ENCODE measurements around the gene MDH1B.

Gene MDH1B

DNA sequence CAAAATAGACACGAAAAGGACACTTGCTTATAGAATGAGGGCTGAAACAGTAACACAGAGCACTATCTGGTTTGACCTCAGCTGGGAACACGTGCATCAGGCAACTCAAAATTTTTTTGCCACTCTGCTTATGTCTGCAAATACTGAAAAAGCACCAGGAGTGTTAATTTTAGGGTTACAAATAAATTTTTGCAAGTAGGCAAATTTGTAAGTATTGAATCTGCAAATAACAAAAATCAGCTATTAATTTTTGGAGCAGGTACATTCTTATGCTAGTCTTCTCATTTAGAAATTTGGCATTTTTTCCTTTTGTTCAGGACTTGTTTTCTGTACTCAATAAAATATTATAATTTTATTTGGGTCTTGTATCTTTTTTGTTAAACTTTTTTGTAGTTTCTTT lies 76.7 kb downstream of the MDH1B start:
- TF ChIP-seq, protein P1, sequence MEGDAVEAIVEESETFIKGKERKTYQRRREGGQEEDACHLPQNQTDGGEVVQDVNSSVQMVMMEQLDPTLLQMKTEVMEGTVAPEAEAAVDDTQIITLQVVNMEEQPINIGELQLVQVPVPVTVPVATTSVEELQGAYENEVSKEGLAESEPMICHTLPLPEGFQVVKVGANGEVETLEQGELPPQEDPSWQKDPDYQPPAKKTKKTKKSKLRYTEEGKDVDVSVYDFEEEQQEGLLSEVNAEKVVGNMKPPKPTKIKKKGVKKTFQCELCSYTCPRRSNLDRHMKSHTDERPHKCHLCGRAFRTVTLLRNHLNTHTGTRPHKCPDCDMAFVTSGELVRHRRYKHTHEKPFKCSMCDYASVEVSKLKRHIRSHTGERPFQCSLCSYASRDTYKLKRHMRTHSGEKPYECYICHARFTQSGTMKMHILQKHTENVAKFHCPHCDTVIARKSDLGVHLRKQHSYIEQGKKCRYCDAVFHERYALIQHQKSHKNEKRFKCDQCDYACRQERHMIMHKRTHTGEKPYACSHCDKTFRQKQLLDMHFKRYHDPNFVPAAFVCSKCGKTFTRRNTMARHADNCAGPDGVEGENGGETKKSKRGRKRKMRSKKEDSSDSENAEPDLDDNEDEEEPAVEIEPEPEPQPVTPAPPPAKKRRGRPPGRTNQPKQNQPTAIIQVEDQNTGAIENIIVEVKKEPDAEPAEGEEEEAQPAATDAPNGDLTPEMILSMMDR (IDR thresholded peaks at IDR 0.05; ENCODE audit: low read depth, low read length, missing control alignments): no peak
- no peaks in the 10 kb centered on the region for H3K27me3 ChIP-seq (replicated peaks)

More for the DNA sequence above, 76.7 kb downstream of the MDH1B start:
- in situ Hi-C loops (cut with HindIII; ENCODE audit: low pct_ligation_motif_present, low sequenced_read_pairs): no loop called here
- DNase-seq: no peak
- H3K27ac ChIP-seq: no peak overlapping the region
- H3K36me3 ChIP-seq (replicated peaks): no peaks in the 10 kb centered on the region
- no peak overlapping the region for H3K4me3 ChIP-seq (ENCODE audit: low read depth, low read length)

All from brain microvascular endothelial cell (primary cell).